Activated CD4-positive, CD25-positive, alpha-beta regulatory T cell (primary cell): Measurements from ENCODE around the gene RBBP7.

Experiments used
- DNase-seq, 4 experiments: peaks; one replicate each; lab custom pipeline; 2025; lab: John Stamatoyannopoulos, UW

The RBBP7 gene

GRCh38 chrX:16825264-16826035 lies 44.7 kb downstream of the RBBP7 start:
- no peak for DNase-seq

- DNase-seq: no peak
These were observed 47.4 kb downstream of the RBBP7 start for GRCh38 chrX:16822723-16823122.

- DNase-seq: no peak
These were observed 50.5 kb downstream of the RBBP7 start for GRCh38 chrX:16819634-16820033.

- DNase-seq: no peak
These were observed 55.6 kb downstream of the RBBP7 start for GRCh38 chrX:16814597-16814996.

- DNase-seq: no peak
These were observed 62.1 kb downstream of the RBBP7 start for GRCh38 chrX:16807976-16808542.

- DNase-seq: no peak
These were observed 62.6 kb downstream of the RBBP7 start for GRCh38 chrX:16807548-16807947.

GRCh38 chrX:16804923-16805464 lies 65.2 kb downstream of the RBBP7 start:
- DNase-seq: no peak

- DNase-seq: no peak
These were observed 72.3 kb downstream of the RBBP7 start for GRCh38 chrX:16797841-16798240.

- DNase-seq: no peak
These were observed 72.8 kb downstream of the RBBP7 start for GRCh38 chrX:16797358-16797757.

- DNase-seq: no peak
These were observed 73.9 kb downstream of the RBBP7 start for GRCh38 chrX:16796298-16796697.
